Spleen (tissue), 3 donors: ENCODE data around the gene C10orf143.

Experiments used
- POLR2A ChIP-seq, 3 donors: fragments of 450-650 bp; IDR thresholded peaks; one replicate each; pipeline ENCODE4 v1.5.1; 2017; ENCODE audit warnings: antibody characterized with exemption in 3 of 3, mild to moderate bottlenecking in 1 of 3
- POLR2AphosphoS5 ChIP-seq, 3 donors: sonication (generic); formaldehyde crosslinking; IDR thresholded peaks; one replicate each; pipeline ENCODE4 v1.5.1; 2017; ENCODE audit warnings: antibody characterized with exemption in 3 of 3

- TF ChIP-seq POLR2A (IDR thresholded peaks at IDR 0.05), result no peak
- no peak for TF ChIP-seq POLR2AphosphoS5 (IDR thresholded peaks at IDR 0.05)
Observed at GRCh38 chr10:130121486-130122079, 11.0 kb upstream of the C10orf143 start.
